Measurements from ENCODE around the gene CDK18. TPM values are rescaled to one million over a fixed set of nuclear protein-coding genes. Genes with fewer than 3 reads are reported as not detected.

The CDK18 gene
- polyA plus RNA-seq, 1 experiment, result 0.83 TPM

DNA sequence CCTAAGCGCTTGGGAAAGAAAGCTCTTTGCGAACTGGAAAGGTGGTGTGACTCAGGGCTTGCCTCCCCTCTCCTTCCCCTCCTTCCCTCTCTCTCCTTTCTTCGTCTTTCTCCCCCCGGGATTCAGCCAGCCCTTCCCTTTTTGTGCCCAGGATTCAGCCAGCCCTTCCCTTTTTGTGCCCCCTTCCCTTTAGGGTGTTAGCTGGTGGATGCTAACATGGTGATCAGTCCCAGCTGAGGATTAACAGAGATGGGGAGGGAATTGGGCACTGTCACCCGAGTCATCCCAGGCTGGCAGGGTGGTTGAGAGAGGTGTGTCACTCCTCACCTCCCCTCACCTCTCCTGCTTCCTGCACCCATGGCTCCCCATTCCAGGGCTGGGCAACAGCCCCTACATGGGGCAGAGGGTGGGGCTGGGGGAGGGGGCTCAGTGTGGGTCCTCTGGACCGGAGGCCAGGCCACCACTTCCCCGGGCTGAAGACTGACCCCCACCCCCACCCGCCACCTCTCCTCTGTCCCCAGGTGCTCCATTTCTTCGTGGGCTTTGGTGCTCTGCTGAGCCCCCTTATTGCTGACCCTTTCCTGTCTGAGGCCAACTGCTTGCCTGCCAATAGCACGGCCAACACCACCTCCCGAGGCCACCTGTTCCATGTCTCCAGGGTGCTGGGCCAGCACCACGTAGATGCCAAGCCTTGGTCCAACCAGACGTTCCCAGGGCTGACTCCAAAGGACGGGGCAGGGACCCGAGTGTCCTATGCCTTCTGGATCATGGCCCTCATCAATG lies 75.9 kb downstream of the CDK18 start:
- CTCF ChIA-PET, result interaction anchor here (0.7 to 3.8 kb wide), 7 partner anchors 8 to 129 kb away, joined by 3 to 18 read pairs (median 4); no protein-coding TSS in a partner anchor
- POLR2A ChIA-PET, result no interaction called here
- DNase-seq (ENCODE audit: low read depth), result no peak
- H3K36me3 ChIP-seq (ENCODE audit: control insufficient read depth, insufficient read depth, low read length), result no peaks in the 10 kb centered on the region
- TF ChIP-seq, protein P1, sequence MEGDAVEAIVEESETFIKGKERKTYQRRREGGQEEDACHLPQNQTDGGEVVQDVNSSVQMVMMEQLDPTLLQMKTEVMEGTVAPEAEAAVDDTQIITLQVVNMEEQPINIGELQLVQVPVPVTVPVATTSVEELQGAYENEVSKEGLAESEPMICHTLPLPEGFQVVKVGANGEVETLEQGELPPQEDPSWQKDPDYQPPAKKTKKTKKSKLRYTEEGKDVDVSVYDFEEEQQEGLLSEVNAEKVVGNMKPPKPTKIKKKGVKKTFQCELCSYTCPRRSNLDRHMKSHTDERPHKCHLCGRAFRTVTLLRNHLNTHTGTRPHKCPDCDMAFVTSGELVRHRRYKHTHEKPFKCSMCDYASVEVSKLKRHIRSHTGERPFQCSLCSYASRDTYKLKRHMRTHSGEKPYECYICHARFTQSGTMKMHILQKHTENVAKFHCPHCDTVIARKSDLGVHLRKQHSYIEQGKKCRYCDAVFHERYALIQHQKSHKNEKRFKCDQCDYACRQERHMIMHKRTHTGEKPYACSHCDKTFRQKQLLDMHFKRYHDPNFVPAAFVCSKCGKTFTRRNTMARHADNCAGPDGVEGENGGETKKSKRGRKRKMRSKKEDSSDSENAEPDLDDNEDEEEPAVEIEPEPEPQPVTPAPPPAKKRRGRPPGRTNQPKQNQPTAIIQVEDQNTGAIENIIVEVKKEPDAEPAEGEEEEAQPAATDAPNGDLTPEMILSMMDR (IDR thresholded peaks at IDR 0.05; ENCODE audit: insufficient read depth, low read depth, low read length), result no peak
- no peak overlapping the region for H3K4me3 ChIP-seq (ENCODE audit: low read depth, low read length)
- H3K27me3 ChIP-seq (ENCODE audit: control insufficient read depth, insufficient read depth, low read length), result peaks cover 46% of the 10 kb centered on the region

DNA sequence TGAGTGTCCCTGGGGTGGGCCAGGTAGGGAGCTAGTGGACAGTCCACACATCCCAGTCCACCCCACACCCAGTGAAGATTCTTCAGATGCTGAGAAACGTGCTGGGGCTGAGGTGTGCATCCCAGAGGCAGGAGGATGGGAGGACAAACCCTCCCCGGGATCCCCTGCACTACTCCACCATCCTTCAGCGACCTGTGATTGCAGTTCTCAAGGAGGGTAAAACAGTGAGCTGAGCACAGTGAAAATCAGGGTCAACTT lies 76.4 kb downstream of the CDK18 start:
- ChIA-PET POLR2A (no interaction called here), CTCF (interaction anchor here (0.7 to 3.8 kb wide), 4 partner anchors 9 to 128 kb away, joined by 3 to 18 read pairs (median 9); no protein-coding TSS in a partner anchor)
- Histone ChIP-seq H3K4me3 (ENCODE audit: low read depth, low read length) (no peak overlapping the region), H3K36me3 (ENCODE audit: control insufficient read depth, insufficient read depth, low read length) (no peaks in the 10 kb centered on the region), H3K27me3 (ENCODE audit: control insufficient read depth, insufficient read depth, low read length) (peaks cover 42% of the 10 kb centered on the region)
- TF ChIP-seq, protein P1 (IDR thresholded peaks at IDR 0.05; ENCODE audit: insufficient read depth, low read depth, low read length), result no peak
- DNase-seq (ENCODE audit: low read depth), result no peak

GRCh38 chr1:205581321-205581980 lies 77.0 kb downstream of the CDK18 start:
- CTCF ChIA-PET, result interaction anchor here (0.7 to 3.8 kb wide), 4 partner anchors 9 to 127 kb away, joined by 3 to 18 read pairs (median 9); no protein-coding TSS in a partner anchor
- H3K4me3 ChIP-seq (ENCODE audit: low read depth, low read length), result no peak overlapping the region
- no peaks in the 10 kb centered on the region for H3K36me3 ChIP-seq (ENCODE audit: control insufficient read depth, insufficient read depth, low read length)
- POLR2A ChIA-PET, result no interaction called here
- TF ChIP-seq, protein P1 (IDR thresholded peaks at IDR 0.05; ENCODE audit: insufficient read depth, low read depth, low read length), result no peak
- peaks cover 37% of the 10 kb centered on the region for H3K27me3 ChIP-seq (ENCODE audit: control insufficient read depth, insufficient read depth, low read length)
- no peak for DNase-seq (ENCODE audit: low read depth)

- no peaks in the 10 kb centered on the region for H3K36me3 ChIP-seq (ENCODE audit: control insufficient read depth, insufficient read depth, low read length)
- TF ChIP-seq, protein P1 (IDR thresholded peaks at IDR 0.05; ENCODE audit: insufficient read depth, low read depth, low read length), result no peak
- ChIA-PET POLR2A (no interaction called here), CTCF (no interaction called here)
- no peak overlapping the region for H3K4me3 ChIP-seq (ENCODE audit: low read depth, low read length)
- peaks cover 32% of the 10 kb centered on the region for H3K27me3 ChIP-seq (ENCODE audit: control insufficient read depth, insufficient read depth, low read length)
- DNase-seq (ENCODE audit: low read depth), result no peak
These were observed 77.6 kb downstream of the CDK18 start for GRCh38 chr1:205582046-205582445.

Small RNA genes lying within 50 kb of the gene (small RNA-seq; reads per million reads assigned to genes)
- gene RNU2-19P (ENCODE audit: insufficient read length, low read depth, low replicate concordance), result not detected

Other genes with a start within 250 kb of the CDK18 start
- 3.4 and 5.8 TPM in 2 replicates for gene NUAK2, start 182.9 kb upstream of the CDK18 start, polyA plus RNA-seq (2011; rRNA removed)
- gene KLHDC8A, start 147.7 kb upstream of the CDK18 start, polyA plus RNA-seq (2011; rRNA removed), result not detected in 2 replicates
- gene LEMD1, start 82.6 kb upstream of the CDK18 start, polyA plus RNA-seq (2011; rRNA removed), result not detected in 2 replicates
- 0.02 TPM in 1 of 2 replicates, not detected in the other for gene BLACAT1, start 48.6 kb upstream of the CDK18 start, polyA plus RNA-seq (2011; rRNA removed)
- gene ELK4, start 127.3 kb downstream of the CDK18 start, polyA plus RNA-seq (2011; rRNA removed), result 3.4 and 5.7 TPM in 2 replicates
- gene SLC45A3, start 175.8 kb downstream of the CDK18 start, polyA plus RNA-seq (2011; rRNA removed), result 0.70 and 0.91 TPM in 2 replicates
- gene NUCKS1, start 245.5 kb downstream of the CDK18 start, polyA plus RNA-seq (2011; rRNA removed), result 33.3 and 78.8 TPM in 2 replicates

Measured in BJ (cell line).